HAP-1 (cell line): ENCODE data around the gene CEP135.

ENCODE experiments used
- DNase-seq, 2 experiments: peaks; one replicate each; pipeline ENCODE4 v3.0.0-alpha.2; 2016 to 2020; ENCODE audit warnings: low spot score in 2 of 2
- H3K27me3 ChIP-seq: fragments of 250-450 bp; sonication (Bioruptor Pico); 2 replicates; pipeline ENCODE4 v1.5.1; 2020; ENCODE audit warnings: low read depth, mild to moderate bottlenecking, moderate library complexity
- H3K36me3 ChIP-seq: fragments of 250-450 bp; sonication (Bioruptor Pico); replicated peaks from 2 replicates; pipeline ENCODE4 v1.5.1; 2020; ENCODE audit warnings: mild to moderate bottlenecking
- H3K4me1 ChIP-seq: fragments of 250-450 bp; sonication (Bioruptor Pico); 2 replicates; pipeline ENCODE4 v1.5.1; 2020; ENCODE audit warnings: mild to moderate bottlenecking
- H3K4me3 ChIP-seq: fragments of 250-450 bp; sonication (Bioruptor Pico); 2 replicates; pipeline ENCODE4 v1.5.1; 2020; ENCODE audit warnings: mild to moderate bottlenecking, moderate library complexity
- H3K9me3 ChIP-seq: fragments of 250-450 bp; sonication (Bioruptor Pico); 2 replicates; pipeline ENCODE4 v1.5.1; 2020; ENCODE audit warnings: mild to moderate bottlenecking, moderate library complexity
- in situ Hi-C: fragments of 300-500 bp; cut with MboI; formaldehyde crosslinking; loops from 3 replicates; pipeline ENCODE4 v1.14.3; 2020; ENCODE audit warnings: low sequenced_read_pairs, inconsistent platforms, mixed read lengths

CEP135 gene

DNA sequence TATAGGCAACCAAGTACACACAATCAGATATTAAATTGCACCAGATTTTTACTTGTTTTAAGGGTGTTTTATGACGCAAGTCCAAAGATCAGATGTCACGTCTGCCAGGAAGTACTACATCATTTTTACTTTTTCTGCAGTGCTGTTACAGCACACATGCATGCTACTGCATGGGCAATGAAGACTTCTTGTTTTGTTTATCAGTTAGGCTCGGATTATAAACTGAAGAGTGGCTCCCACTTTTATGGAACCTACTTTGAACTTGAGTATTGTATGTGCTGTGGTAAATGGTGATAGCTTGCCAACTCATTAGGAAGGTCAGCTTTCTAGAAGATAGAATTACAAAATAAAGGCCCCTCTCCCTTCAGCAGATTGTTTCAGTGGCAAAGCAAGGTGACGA lies 131.6 kb downstream of the CEP135 start:
- Histone ChIP-seq H3K9me3 (no peaks in the 10 kb centered on the region), H3K4me1 (peaks cover 6% of the 10 kb centered on the region), H3K36me3 (no peaks in the 10 kb centered on the region), H3K27me3 (no peaks in the 10 kb centered on the region), H3K4me3 (no peak overlapping the region)
- in situ Hi-C loops = no loop called here
- DNase-seq = no peak

DNA sequence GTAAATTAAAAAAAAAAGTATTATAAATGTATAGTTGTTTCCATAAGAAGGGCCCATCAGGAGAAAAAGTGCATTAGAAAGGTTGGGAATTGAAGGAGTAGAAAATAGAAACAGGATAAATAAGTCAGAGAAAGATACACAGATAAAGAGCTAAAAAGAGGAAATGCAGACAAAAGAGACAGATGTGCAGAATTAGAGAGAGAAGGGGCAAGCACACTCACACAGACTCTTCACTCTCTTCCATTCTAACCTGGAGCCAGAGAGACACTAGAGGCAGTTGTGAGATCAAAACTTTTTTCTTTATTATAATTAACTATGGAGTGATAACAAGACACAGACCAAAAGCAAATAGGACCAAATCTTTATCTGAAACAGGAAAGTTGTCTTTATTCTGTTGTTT lies 134.1 kb downstream of the CEP135 start:
- Histone ChIP-seq H3K9me3 (no peaks in the 10 kb centered on the region), H3K4me1 (peaks cover 17% of the 10 kb centered on the region), H3K36me3 (no peaks in the 10 kb centered on the region), H3K4me3 (no peak overlapping the region), H3K27me3 (no peaks in the 10 kb centered on the region)
- in situ Hi-C loops = no loop called here
- DNase-seq = no peak
